HCT116 (cell line): Measurements from ENCODE around the gene CFAP119. TPM values are rescaled to one million over a fixed set of nuclear protein-coding genes. Genes with fewer than 3 reads are reported as not detected.
A peak's percentile ranks its signal among the peaks of the same experiment; 100 is the strongest.

ENCODE experiments used
- ATAC-seq: fragments of 200-7000 bp; cut with Tn5 transposase; 2 replicates; pipeline ENCODE4 v1.9.1; 2020; ENCODE audit warnings: mild to moderate bottlenecking, moderate library complexity
- BruUV-seq: library from RNA; stranded (reverse); fragments of 400-500 nt; replicated peaks from 2 replicates; lab custom pipeline; 2021; lab: Mats Ljungman, UMichigan
- CTCF ChIA-PET: fragments of 300-600 bp; sonication (Branson Sonifier 250); formaldehyde crosslinking; loops from one replicate; lab custom pipeline; 2021; ENCODE audit warnings: antibody characterized with exemption; lab: Charles Lee
- POLR2A ChIA-PET: fragments of 300-600, 350-600 bp; sonication (Branson Sonifier 250); formaldehyde crosslinking; loops from one replicate; lab custom pipeline; 2021; ENCODE audit warnings: antibody characterized with exemption; lab: Charles Lee
- RAD21 ChIA-PET, 2 experiments: fragments of 300-600 bp; sonication (Branson Sonifier 250); formaldehyde crosslinking; loops; one replicate each; lab custom pipeline; 2023; ENCODE audit warnings: low total read pairs in 2 of 2; ENCODE audit not compliant: uncharacterized antibody in 2 of 2, unreplicated experiment in 2 of 2, low non-redundant PET in 1 of 2; lab: Charles Lee
- DNase-seq: peaks from one replicate; pipeline ENCODE4 v3.0.0-alpha.2; 2010; ENCODE audit warnings: low read depth, low spot score
- H2AFZ ChIP-seq: fragments of 200-600 bp; shearing (Covaris generic), sonication (generic); 2 replicates; pipeline ENCODE4 v1.6.1; 2017; ENCODE audit warnings: low read depth, mixed run types, mixed read lengths, antibody characterized with exemption, low read length; ENCODE audit not compliant: poor library complexity, severe bottlenecking
- H3K27ac ChIP-seq: 2 replicates; pipeline ENCODE4 v1.5.1; 2012; ENCODE audit warnings: low read depth, low read length
- H3K27me3 ChIP-seq: fragments of 200-600 bp; sonication (generic); 2 replicates; pipeline ENCODE4 v1.6.1; 2016; ENCODE audit warnings: mixed run types, low read length, mixed read lengths; ENCODE audit not compliant: insufficient read depth
- H3K36me3 ChIP-seq, 2 experiments: fragments of 200-500 bp in 1 of 2; fragments of 200-600 bp in 1 of 2; sonication (Bioruptor generic) in 1 of 2; sonication (generic) in 1 of 2; 2 replicates each; pipeline versions ENCODE4 v1.5.1 to v1.6.1; 2014 to 2016; ENCODE audit warnings: low read length in 2 of 2, inconsistent platforms in 1 of 2, mixed read lengths in 1 of 2, mixed run types in 1 of 2; ENCODE audit not compliant: insufficient read depth in 2 of 2, control insufficient read depth in 1 of 2
- H3K4me1 ChIP-seq, 2 experiments: fragments of 200-600 bp in 1 of 2; sonication (generic) in 1 of 2; 2 replicates each; pipeline versions ENCODE4 v1.5.1 to v1.6.1; 2012 to 2017; ENCODE audit warnings: low read length in 2 of 2, inconsistent platforms in 1 of 2, mild to moderate bottlenecking in 1 of 2, mixed read lengths in 1 of 2, mixed run types in 1 of 2, moderate library complexity in 1 of 2; ENCODE audit not compliant: insufficient read depth in 2 of 2, control insufficient read depth in 1 of 2
- H3K4me2 ChIP-seq: fragments of 200-600 bp; sonication (generic); 2 replicates; pipeline ENCODE4 v1.6.1; 2017; ENCODE audit warnings: mixed run types, low read length, mixed read lengths
- H3K4me3 ChIP-seq, 2 experiments: fragments of 200-600 bp in 1 of 2; sonication (generic) in 1 of 2; replicated peaks in 1 of 2; 2 replicates each; pipeline ENCODE4 v1.5.1; 2011 to 2016; ENCODE audit warnings: low read length in 2 of 2, control low read depth in 1 of 2, low read depth in 1 of 2, mild to moderate bottlenecking in 1 of 2, mixed read lengths in 1 of 2, mixed run types in 1 of 2
- H3K79me2 ChIP-seq: fragments of 200-600 bp; sonication (generic); 2 replicates; pipeline ENCODE4 v1.6.1; 2017; ENCODE audit warnings: mild to moderate bottlenecking, mixed run types, low read length, moderate library complexity, mixed read lengths; ENCODE audit not compliant: insufficient read depth
- H3K9ac ChIP-seq: fragments of 200-600 bp; sonication (generic); 2 replicates; pipeline ENCODE4 v1.6.1; 2016; ENCODE audit warnings: low read length, mixed read lengths
- H3K9me2 ChIP-seq: fragments of 200-600 bp; sonication (generic), shearing (Covaris generic); 2 replicates; pipeline ENCODE4 v1.6.1; 2017; ENCODE audit warnings: mixed run types, mild to moderate bottlenecking, moderate library complexity; ENCODE audit not compliant: insufficient read depth
- H3K9me3 ChIP-seq, 2 experiments: fragments of 200-500 bp in 1 of 2; fragments of 200-600 bp in 1 of 2; sonication (Bioruptor generic) in 1 of 2; sonication (generic) in 1 of 2; 2 replicates each; pipeline ENCODE4 v1.6.1; 2014 to 2017; ENCODE audit warnings: low read length in 2 of 2, mixed read lengths in 2 of 2, inconsistent platforms in 1 of 2, low read depth in 1 of 2, mild to moderate bottlenecking in 1 of 2, mixed run types in 1 of 2, moderate library complexity in 1 of 2; ENCODE audit not compliant: control insufficient read depth in 1 of 2, insufficient read depth in 1 of 2
- H4K20me1 ChIP-seq: fragments of 200-600 bp; sonication (generic), shearing (Covaris generic); 2 replicates; pipeline ENCODE4 v1.6.1; 2017; ENCODE audit warnings: mixed run types, mild to moderate bottlenecking, moderate library complexity; ENCODE audit not compliant: insufficient read depth
- CBX3 ChIP-seq: IDR thresholded peaks from 2 replicates; pipeline ENCODE4 v1.6.1; 2012; ENCODE audit warnings: low read depth
- FOSL1 ChIP-seq: IDR thresholded peaks from 2 replicates; pipeline ENCODE4 v1.6.1; 2012; ENCODE audit warnings: low read depth
- MAX ChIP-seq: IDR thresholded peaks from 2 replicates; pipeline ENCODE4 v1.6.1; 2012
- POLR2AphosphoS5 ChIP-seq: IDR thresholded peaks from 2 replicates; pipeline ENCODE4 v1.6.1; 2011; ENCODE audit warnings: mild to moderate bottlenecking, low read depth, low read length, moderate library complexity
- SIN3A ChIP-seq: IDR thresholded peaks from 2 replicates; pipeline ENCODE4 v1.6.1; 2012; ENCODE audit warnings: low read depth
- SP1 ChIP-seq: IDR thresholded peaks from 2 replicates; pipeline ENCODE4 v1.6.1; 2012; ENCODE audit warnings: low read depth
- SRF ChIP-seq: IDR thresholded peaks from 2 replicates; pipeline ENCODE4 v1.6.1; 2012; ENCODE audit warnings: low read depth
- ZFX ChIP-seq: fragments of 450-650 bp; IDR thresholded peaks from 2 replicates; pipeline ENCODE4 v1.6.1; 2017
- intact Hi-C: fragments of 100-400 bp; cut with micrococcal nuclease; formaldehyde crosslinking; loops from 2 replicates; pipeline ENCODE4 v1.10.0; 2022
- total RNA-seq: library from RNA; stranded (reverse); gene quantifications from one replicate; pipeline ENCODE4 v1.2.1, GENCODE V29; 2021; ENCODE audit not compliant: unreplicated experiment

Gene CFAP119
- total RNA-seq, 1 experiment from 2014 or later: 12.6 TPM

DNA sequence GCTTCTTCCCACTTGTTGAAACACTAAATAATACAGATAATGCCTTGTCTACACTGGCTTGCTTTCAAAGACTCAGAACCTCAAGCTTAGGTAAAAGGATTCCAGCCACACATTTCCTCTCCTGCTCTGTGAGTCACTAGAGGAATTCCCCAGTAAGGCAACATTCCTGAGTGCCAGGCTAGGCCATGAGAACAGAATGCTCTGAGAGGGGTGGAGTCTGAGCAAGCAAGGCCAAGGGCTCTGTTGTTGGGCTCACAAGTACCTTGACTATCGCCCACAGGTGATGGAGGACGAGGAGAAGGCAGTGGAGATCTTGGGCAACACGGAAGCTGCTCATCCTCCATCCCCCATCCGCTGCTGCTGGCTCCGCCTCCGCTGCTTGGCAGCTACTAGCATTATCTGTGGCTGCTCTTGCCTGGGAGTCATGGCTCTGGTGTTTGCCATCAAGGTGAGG lies 20.4 kb downstream of the CFAP119 start:
- H3K9ac ChIP-seq: peak overlapping the region; percentile 73
- H3K27ac ChIP-seq: peak overlapping the region; percentile 72
- H3K27me3 ChIP-seq: no peaks in the 10 kb centered on the region
- TF ChIP-seq SP1 (peak; percentile 81), ZFX (no peak), MAX (peak; percentile 24; the same call in 1 of the 2 replicates), FOSL1 (peak; percentile 58; the same call in 1 of the 2 replicates), POLR2AphosphoS5 (peak; percentile 51), SRF (peak; percentile 50; the same call in 1 of the 2 replicates), CBX3 (no peak), SIN3A (0 out of 2 replicates have a peak, but pooled peaks have one; percentile 45)
- H4K20me1 ChIP-seq: no peaks in the 10 kb centered on the region
- ChIA-PET RAD21 (interaction anchor here in 1 of 2 experiments (0.6 kb wide), 1 partner anchor 292 kb away, joined by 8 read pairs; the partner anchor contains the start of gene STX4), CTCF (no interaction called here), POLR2A (no interaction called here)
- peaks cover 25% of the 10 kb centered on the region for H3K79me2 ChIP-seq
- H3K36me3 ChIP-seq: peaks cover 22 to 46% of the 10 kb centered on the region in 2 experiments; a peak in 3 of 4 replicates
- H3K9me3 ChIP-seq: no peaks in the 10 kb centered on the region
- no TSS peak for BruUV-seq
- peak overlapping the region; percentile 90 for H3K4me2 ChIP-seq
- peak; percentile 68 for DNase-seq
- peak overlapping the region; percentile 47 to 60 for H3K4me3 ChIP-seq
- intact Hi-C loops: loop anchor here (2.0 kb wide), 1 partner anchor 43 kb away; the partner anchor contains the start of gene SRCAP
- no peaks in the 10 kb centered on the region for H3K9me2 ChIP-seq
- no peak overlapping the region for H2AFZ ChIP-seq
- ATAC-seq: peak; percentile 80
- H3K4me1 ChIP-seq: peaks cover 29 to 37% of the 10 kb centered on the region in 2 experiments
